Measurements from ENCODE around the gene ST13. TPM values are rescaled to one million over a fixed set of nuclear protein-coding genes. Genes with fewer than 3 reads are reported as not detected.

Gene ST13
- total and polyA plus RNA-seq, 9 of the 15 experiments (the other 6 are each of a cell fraction or from before 2014, with no cell fraction given), result 53.6 to 311 (median 195) TPM

DNA sequence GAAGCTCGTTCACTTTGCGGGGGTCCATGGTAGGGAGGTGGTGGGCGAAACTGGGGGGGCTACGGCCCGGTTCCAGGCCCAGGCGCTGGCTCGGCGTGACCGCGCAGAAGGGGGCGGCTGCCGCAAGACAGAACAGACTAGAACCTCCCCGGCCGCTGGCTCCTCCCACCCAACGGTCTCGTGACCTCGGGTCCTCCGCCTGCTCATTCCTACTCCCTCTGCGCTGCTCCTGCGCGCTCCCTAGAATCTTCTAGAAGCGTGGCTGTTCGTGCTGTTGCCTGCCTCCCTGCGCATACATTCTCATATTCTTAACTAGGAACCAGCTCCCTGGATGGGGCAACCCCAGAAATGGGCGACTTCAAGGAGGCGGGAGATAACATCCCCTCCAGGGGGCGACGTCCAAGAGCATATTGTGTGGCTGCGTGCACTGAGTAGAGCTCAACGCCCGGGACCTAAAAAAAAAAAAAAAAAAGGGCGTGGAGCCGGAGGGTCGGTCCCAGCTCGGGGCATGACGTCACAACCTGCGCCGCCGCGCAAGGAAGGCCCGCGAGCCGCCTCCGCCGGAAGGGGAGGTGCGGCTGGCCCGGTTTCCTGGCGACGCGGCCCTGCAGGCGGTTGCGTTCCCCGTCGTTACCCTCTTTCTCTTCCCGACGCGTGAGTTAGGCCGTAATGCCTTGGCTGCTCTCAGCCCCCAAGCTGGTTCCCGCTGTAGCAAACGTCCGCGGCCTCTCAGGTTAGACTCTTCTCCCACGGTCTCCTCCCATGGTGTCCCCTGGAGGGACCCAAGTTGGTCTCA is at the start of gene ST13, which contains the start of gene XPNPEP3 (continued):
- TF ChIP-seq NR2C2 (CRISPR knock-in tag; IDR thresholded peaks at IDR 0.05) (no peak), NR2C2 (tag; IDR thresholded peaks at IDR 0.05) (peak; percentile 72), PPARD (CRISPR knock-in tag; IDR thresholded peaks at IDR 0.05) (no peak), HMGN3 (IDR thresholded peaks at IDR 0.05; ENCODE audit: borderline replicate concordance, extremely low read depth, insufficient read length, low read depth, low read length) (peak; percentile 62), NCOA1 (IDR thresholded peaks at IDR 0.05; ENCODE audit: low read depth) (no peak), FOXJ3 (CRISPR knock-in tag; IDR thresholded peaks at IDR 0.05) (no peak), ZNF134 (CRISPR knock-in tag; conservative IDR thresholded peaks at IDR 0.05) (no peak), ZBTB8A (IDR thresholded peaks at IDR 0.05; ENCODE audit: partially characterized antibody) (no peak), SMARCC2 (IDR thresholded peaks at IDR 0.05; ENCODE audit: low read depth) (no peak), SMC3 (conservative IDR thresholded peaks at IDR 0.05; ENCODE audit: insufficient read depth, low read depth, low read length) (no peak), RAD21 (CRISPR knock-in tag; conservative IDR thresholded peaks at IDR 0.05 in 1 of 2, IDR thresholded peaks at IDR 0.05 in 1 of 2) (no peak), YBX1 (IDR thresholded peaks at IDR 0.05) (no peak), CHCHD3 (CRISPR knock-in tag; IDR thresholded peaks at IDR 0.05) (no peak), ETS1 (conservative IDR thresholded peaks at IDR 0.05; ENCODE audit: control insufficient read depth, low read depth, low read length) (peak; percentile 48; the same call in 1 of the 2 replicates), PTTG1 (tag; IDR thresholded peaks at IDR 0.05; ENCODE audit: low read depth) (no peak), ZNF445 (CRISPR knock-in tag; IDR thresholded peaks at IDR 0.05; ENCODE audit: low read depth) (no peak), U2AF2 (optimal IDR thresholded peaks at IDR 0.05; ENCODE audit: low read depth, low read length) (no peak), GATA2 (CRISPR knock-in tag; IDR thresholded peaks at IDR 0.05) (no peak), ZNF146 (CRISPR knock-in tag; IDR thresholded peaks at IDR 0.05; ENCODE audit: unreplicated experiment) (no peak), RCOR1 (IDR thresholded peaks at IDR 0.05; ENCODE audit: borderline replicate concordance in 1 of 2, low read depth in 2 of 2, low read length in 2 of 2) (no peak), SMARCE1 (IDR thresholded peaks at IDR 0.05) (no peak), BMI1 (IDR thresholded peaks at IDR 0.05; ENCODE audit: low read length) (no peak), KAT8 (IDR thresholded peaks at IDR 0.05; ENCODE audit: low read depth) (no peak), ZNF780A (CRISPR knock-in tag; IDR thresholded peaks at IDR 0.05) (no peak), ZNF449 (CRISPR knock-in tag; IDR thresholded peaks at IDR 0.05) (no peak)
- TF ChIP-seq, protein P1, sequence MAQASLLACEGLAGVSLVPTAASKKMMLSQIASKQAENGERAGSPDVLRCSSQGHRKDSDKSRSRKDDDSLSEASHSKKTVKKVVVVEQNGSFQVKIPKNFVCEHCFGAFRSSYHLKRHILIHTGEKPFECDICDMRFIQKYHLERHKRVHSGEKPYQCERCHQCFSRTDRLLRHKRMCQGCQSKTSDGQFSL (CRISPR knock-in tag; IDR thresholded peaks at IDR 0.05), result no peak
- TF ChIP-seq, protein P1 (tag; IDR thresholded peaks at IDR 0.05), result no peak

Measured in K562 (cell line).